ENCODE measurements around the gene R3HDM1.
"Not testable (repeated sequence)": the region's sequence is repeated elsewhere in the genome, so short reads cannot be mapped to it uniquely, and the experiment has no call there.

R3HDM1 gene

DNA sequence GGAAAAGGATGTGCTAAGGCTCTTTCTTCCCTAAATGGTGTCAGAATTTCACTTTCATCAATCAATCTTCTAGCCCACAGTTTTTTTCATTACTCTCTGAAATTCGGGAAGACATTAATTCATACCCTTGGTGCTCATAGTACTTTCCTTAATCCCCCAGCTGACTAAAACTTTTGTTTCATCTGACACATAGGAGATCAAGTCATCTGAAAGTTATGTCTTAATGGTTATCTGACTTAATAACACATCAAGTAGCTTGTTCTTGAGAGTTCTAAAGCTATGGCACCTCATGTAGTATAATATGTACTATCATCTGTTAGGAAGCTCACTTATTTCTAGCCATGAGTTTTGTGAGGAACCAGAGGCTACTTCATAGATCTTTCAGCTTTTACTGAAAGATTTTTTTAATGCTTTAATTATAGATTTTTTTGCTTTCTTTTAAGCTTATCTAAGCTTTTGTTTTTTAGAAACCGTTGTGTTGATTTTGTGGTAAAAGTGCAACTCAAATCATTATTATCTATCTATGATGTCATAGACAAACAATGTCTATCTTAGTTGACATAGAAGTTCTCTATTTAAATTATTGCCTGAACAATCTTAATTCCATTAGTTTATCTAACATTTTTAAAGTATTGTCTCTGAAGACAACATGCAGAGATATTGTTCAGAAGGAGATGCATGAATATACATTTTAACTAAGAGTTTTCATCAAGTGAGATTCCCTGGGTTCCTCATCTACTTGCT lies 116.7 kb downstream of the R3HDM1 start:
- no peak for DNase-seq

DNA sequence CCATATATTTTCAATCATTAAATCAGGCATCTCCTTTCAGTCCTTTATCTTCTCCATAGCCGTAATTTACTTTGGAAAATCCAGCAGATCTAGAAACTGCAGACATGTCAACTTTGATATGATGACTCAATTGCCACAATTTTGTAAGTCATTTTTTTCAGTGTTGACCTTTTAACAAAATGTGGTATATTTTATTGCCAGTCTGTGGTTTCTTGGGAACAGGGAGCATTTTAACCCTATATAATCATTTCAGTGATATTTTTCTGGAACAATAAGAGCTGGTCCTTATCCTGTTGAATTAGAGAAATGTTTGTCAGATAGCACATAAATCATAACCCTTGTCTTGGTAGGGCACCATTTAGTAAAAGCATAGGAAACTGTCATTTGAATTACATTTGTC lies 119.4 kb downstream of the R3HDM1 start:
- no peak for DNase-seq

DNA sequence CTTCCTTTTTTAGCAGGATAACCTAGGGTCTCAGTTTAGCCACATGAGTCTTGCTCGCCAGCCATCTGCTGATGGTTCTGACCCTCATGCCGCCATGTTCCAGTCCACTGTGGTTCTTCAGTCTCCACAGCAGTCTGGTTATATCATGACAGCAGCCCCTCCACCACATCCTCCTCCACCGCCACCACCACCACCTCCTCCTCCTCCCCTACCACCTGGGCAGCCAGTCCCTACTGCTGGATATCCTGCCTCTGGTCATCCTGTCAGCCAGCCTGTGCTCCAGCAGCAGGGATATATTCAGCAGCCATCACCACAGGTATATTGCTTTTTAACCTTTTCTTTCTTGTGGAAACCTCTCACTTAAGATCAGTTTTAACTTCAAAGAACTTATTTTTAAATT lies 120.4 kb downstream of the R3HDM1 start:
- DNase-seq = no peak

DNA sequence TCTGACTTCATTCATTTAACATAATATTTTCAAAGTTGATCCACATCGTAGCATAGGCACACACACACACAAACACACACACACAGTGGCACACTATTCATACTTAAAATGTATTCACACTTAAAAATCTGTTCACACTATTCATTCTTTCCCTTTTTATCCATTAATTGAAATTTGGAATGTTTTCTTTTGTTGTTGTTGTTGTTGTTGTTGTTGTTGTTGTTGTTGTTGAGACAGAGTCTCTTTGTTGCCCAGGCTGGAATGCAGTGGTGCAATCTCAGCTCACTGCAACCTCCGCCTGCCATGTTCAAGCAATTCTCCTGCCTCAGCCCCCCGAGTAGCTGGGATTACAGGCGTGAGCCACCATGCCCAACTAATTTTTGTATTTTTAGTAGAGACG lies 123.0 kb downstream of the R3HDM1 start:
- DNase-seq = not testable (repeated sequence)

DNA sequence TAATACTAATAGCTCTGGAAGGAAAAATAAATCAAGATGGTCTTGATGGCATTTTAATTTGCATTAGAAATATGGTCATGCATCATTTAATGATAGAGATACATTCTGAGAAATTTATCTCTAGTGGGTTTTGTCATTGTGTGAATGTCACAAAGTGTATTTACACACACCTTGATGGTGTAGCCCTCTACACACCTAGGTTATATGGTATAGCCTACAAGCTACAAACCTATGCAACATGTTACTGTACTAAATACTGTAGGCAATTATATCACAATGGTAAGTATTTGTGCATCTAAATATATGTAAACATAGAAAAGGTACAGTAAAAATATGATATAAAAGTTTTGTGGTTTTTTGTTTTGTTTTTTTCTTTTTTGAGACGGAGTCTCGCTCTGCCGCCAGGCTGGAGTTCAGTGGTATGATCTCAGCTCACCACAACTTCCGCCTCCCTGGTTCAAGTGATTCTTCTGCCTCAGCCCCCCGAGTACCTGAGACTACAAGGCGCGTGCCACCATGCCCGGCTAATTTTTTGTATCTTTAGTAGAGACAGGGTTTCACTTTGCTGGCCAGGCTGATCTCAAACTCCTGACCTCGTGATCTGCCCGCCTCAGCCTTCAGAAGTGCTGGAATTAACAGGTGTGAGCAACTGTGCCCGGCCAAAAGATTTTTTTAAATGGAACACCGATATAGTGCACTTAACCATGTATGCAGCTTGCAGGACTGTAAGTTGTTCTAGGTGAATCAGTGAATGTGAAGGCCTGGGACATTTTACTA lies 126.7 kb downstream of the R3HDM1 start:
- no peak for DNase-seq

DNA sequence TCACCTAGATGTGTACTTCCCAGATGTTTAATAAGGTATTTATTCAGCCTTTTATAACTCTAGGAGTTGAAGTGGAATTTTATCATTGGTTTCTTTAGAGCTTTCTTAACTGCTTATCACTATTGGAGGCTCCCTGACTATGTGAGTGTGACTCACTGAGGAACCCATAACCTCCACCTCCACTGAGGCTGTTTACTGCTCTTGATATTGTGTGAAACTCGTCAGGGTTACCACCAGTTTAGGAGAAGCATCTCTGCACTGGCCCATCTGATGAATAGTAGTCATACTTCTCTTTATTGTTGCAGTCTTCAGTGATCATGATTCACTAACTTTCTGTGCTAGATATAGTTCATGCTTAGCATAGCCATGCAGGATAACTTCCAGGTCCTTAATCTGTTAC lies 130.8 kb downstream of the R3HDM1 start:
- DNase-seq = no peak

DNA sequence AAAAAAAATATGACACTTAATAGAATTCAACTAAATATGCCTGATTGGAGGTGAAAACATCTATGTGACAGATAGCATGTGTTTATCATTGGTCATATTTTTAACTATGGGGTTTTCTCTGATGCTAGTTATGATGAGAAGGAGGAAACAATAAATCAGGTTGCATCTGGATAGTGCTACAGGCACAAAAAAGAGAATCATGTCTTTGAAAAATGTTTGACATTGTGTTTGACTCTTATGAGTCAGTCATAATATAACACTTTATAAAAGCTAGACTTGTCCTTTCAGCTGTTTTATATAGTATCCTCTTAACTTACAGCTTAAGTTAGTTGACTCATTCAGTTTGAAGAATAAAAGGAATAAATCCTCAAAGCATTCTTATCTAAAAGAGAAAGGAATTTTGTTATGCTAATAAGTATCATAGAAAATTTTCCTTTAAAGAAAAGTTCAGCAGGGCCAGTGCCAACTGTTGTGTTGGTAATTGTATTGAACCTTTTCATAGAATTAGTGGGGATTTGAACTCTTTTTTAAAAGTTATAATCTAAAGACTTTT lies 131.9 kb downstream of the R3HDM1 start:
- DNase-seq = no peak

DNA sequence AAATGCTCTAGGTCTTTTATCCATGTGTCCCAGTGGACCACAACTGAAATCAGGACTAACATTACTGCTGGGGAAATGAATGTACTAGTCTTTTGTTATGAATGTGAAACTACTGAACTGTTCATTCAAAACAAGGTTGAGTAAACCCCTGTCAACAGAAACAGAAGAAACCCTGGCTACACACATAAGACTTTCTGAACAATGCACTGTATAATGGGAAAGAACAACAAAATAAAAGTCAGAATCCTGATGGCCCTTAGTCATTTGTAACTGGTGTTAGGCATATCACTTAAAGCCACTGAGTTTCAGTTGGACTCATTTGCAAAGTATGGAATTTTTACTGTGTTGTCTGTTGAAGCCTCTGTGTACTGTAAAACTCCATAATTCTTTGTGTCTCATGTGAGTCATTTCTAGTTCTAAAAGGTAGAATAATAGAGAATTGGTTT lies 133.4 kb downstream of the R3HDM1 start:
- peak; percentile 74 for DNase-seq

DNA sequence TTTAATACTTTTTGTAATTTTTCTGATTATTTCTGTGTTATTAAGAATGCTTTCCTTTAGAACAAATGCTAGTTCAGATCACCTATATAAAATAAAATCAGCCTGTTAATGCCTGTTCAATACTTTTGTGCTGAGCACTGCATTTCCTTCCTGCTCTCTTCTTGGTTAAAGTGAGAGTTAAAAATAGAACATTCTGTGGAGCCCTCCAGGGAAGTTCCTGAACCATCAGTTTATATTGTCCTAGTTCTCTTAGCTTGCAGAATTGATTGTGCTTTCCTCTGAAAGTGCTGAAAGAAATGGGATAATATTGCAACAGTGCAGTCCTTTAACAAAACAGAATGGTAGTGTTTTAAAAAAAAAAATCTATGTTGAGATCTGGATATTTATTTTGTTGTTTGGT lies 135.8 kb downstream of the R3HDM1 start:
- no peak for DNase-seq

DNA sequence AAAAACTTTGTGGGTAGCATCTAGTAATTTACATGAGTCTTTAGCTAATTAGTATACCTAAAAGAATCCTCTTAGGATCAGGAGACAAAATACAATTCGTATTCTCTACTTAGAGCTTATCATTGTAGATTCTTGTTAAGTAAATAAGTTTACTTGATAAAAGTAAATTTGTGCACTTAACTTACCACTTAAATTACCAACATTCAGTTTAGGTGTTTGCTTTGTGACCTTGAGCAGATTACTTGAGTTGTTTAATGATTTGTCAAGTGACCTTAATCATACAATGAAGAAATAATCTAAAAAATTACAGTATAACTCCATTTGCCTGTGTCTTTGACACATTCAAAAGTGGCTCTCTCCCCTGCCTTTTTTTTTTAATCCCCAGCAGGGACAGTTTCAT lies 143.2 kb downstream of the R3HDM1 start:
- no peak for DNase-seq

DNA sequence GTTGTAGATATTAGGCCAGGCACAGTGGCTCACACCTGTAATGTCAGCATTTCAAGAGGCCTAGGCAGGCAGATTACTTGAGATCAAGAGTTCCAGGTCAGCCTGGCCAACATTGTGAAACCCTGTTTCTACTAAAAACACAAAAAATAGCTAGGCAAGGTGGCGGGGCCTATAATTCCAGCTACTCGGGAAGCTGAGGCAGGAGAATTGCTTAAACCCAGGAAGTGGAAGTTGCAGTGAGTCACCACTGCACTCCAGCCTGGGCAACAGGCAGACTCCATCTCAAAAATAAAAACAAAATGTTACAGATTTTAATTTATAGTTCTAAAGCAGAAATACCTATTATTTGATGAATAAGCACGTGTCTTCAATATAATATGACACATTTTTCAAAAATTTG lies 144.7 kb downstream of the R3HDM1 start:
- DNase-seq = no peak

DNA sequence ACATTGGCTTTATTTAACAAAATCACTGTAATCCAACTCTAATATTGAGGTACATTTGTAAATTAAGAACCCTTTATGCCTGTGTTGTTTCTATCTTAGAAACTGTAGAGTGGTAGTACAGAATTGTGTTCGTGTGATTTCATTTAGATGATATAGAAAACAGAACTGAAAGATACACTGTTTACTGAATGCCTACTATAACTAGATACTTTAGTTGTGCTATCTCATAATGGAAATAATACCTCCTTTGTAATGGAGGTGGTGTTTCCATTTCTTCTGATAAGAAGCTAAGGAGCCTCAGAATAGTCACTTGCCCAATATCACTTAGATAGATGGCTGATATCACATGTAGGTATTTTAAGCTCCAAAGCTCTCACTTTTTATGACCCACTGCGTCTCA lies 147.8 kb downstream of the R3HDM1 start:
- DNase-seq = no peak

DNA sequence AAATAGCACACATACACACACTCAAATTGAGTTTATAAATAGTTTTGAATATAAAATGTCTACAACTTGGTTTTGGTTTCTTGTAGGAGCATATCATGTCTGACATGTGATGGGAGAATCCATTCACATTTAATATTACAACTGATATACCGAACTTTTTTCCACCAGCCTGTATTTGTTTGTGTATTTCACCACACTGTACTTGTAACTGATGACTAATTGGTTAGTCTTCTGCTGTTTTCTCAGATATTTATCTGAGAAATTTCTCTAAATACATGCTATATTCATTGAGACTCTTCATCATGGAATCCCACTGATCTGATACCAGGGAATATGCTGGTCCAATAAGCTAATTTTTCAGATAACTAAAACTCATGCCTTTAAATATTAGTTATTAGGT lies 154.1 kb downstream of the R3HDM1 start:
- DNase-seq = no peak

DNA sequence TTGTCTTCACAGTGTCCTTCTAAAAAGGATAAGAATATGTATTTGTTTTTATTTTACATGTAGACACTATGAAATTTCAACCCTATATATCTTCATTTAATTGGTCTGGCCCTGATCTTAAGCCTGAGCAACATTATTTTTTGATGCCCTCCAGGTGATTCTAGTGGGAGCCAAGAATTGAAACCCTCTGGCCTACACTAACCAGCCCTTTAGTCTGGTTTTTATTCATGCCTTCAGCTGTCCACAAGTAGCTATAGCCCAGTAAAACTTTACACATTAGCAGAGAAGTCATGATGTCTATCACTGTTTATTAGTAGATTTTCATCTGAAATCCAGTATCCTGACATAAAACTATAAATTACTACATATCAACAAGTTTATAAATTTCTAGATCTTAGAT lies 157.7 kb downstream of the R3HDM1 start:
- DNase-seq = no peak

DNA sequence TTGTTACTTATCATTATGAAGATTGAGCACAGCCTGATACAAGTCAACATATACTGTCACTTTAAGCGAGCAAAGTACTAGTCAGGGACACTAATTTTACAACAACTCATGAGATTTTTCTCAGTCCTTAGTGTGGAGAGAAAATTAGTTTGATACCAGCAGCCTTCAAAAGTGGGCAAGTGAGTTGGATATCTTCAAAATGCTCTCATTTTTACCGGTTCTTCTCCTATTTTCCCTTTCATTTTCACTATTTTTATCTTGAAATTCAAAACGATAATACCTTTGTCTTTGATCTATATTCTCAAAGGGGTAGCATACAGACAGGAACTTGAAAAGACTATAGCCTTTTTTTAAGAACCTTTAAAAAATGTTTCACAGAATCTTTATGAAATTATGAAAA lies 158.4 kb downstream of the R3HDM1 start:
- no peak for DNase-seq

DNA sequence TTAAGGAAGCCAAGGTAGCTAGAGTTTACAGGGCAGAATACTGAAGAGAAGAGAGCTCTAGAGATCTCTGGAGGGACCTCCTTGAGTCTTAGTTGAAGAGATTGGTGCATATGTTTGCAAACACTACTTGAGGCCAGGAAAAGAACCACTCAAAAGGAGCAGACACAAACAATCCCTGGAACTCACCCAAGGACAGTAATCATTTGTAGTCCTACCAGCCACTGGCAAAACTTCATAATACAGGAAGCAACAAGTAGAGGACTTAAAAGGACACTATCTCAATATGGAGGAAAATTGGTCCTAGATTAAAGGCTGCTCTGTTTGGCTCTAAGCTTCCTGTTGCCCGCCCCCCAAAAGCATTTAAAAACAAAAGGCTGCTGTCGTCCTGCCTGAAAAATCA lies 163.4 kb downstream of the R3HDM1 start:
- no peak for DNase-seq

DNA sequence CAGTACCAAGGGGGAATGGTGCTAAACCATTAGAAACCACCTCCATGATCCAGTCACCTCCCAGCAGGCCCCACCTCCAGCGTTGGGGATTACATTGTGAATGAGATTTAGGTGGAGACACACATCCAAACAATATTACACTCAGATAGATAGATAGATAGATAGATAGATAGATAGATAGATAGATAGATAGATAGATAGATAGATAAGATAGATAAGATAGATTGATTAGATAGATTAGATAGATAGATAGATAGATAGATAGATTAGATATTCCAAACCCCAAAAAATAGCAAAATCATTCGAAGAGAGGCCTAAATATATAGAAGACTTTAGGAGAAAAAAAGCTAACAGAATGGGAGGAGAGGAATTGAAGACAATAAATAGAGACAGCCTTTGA lies 167.6 kb downstream of the R3HDM1 start:
- no peak for DNase-seq

DNA sequence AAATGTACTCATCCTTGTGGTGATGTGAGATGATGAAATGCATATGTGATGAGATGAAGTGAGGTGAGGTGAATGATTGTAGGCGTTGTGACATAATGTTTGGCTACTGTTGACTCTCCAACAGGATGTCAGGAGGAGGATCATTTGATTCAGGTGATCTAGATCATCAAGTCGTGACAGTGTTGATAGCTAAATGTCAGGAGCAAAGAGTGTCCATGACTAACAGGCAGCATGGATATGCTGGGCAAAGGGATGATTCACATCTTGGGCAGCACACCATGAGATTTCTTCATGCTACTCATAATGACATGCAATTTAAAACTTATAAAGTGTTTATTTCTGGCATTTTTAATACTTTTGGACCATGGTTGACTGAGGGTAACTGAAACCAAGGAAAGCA lies 170.2 kb downstream of the R3HDM1 start:
- no peak for DNase-seq

DNA sequence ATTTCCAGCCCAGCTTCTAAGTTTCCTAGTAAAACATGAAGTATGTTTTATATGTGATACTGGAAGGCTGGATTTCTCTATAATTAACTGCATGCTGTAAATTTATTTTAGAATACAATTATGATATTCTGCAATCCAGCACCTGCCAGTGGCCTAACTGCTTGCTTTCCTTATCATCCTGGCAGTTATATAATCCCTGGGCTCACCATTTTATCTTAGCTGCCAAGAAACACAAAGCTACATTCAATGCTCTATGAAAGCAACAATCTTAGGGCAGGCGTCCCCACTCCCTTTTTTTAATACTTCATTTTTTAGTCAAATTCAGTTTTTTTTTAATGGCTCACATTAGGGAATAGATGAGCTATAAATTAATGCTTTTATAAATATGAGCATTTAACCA lies 172.0 kb downstream of the R3HDM1 start:
- DNase-seq = no peak

DNA sequence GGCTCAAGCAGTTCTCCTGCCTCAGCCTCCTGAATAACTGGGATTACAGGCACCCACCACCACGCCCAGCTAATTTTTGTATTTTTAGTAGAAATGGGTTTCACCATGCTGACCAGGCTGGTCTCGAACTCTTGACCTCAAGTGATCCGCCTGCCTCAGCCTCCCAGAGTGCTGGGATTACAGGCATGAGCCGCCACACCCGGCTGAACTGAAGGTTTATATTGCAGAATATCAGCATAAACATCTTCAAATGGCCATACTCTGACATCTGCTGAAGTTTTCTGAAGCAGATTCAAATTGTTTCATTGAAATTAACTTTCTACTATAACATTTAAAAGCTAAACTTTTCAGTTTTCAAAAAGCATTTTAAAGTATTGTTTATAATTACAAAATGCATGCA lies 172.8 kb downstream of the R3HDM1 start:
- DNase-seq = not testable (repeated sequence)

DNA sequence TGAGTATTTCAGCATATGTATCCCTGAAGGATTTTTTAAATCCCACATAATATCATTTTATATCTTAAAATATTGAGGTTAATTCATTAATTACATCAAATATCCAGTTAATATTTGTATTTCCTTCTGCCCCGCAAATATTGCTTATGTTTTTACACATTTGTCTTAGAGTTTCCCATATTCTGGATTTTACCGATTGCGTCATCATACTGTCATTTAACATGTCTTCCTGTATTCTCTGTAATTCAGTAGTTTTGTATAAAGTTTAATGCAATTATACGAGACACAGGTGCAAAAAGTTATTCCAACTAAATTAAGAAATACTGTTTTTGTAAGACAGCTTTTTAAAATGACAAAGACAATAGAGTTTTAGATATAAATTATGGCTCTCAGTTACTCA lies 176.9 kb downstream of the R3HDM1 start:
- DNase-seq = no peak

DNA sequence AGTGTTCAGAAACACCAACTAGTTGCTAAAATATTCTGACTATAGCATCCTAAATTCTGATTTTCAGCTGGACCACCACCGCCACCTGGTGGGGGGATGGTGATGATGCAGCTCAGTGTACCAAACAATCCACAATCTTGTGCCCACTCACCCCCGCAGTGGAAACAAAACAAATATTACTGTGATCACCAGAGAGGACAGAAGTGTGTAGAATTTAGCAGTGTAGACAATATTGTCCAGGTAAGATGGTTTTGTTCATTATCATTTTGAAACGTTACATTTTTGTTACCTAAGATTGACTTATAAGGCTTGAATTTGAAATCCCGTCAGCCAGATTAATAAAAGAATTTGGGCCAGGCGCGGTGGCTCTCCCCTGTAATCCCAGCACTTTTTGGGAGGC lies 178.7 kb downstream of the R3HDM1 start:
- peak; percentile 39 for DNase-seq

DNA sequence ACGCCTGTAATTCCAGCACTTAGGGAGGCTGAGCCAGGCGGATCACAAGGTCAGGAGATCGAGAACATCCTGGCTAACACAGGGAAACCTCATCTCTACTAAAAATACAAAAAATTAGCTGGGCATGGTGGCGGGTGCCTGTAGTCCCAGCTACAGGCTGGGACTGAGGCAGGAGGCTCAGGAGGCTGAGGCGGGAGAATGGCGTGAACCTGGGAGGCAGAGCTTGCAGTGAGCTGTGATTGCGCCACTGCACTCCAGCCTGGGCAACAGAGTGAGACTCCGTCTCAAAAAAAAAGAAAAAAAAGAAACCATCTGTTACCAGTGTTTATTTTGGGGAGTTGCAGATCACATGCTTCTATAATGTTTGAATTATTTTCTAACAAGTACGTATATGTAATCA lies 183.8 kb downstream of the R3HDM1 start:
- DNase-seq = not testable (repeated sequence)

DNA sequence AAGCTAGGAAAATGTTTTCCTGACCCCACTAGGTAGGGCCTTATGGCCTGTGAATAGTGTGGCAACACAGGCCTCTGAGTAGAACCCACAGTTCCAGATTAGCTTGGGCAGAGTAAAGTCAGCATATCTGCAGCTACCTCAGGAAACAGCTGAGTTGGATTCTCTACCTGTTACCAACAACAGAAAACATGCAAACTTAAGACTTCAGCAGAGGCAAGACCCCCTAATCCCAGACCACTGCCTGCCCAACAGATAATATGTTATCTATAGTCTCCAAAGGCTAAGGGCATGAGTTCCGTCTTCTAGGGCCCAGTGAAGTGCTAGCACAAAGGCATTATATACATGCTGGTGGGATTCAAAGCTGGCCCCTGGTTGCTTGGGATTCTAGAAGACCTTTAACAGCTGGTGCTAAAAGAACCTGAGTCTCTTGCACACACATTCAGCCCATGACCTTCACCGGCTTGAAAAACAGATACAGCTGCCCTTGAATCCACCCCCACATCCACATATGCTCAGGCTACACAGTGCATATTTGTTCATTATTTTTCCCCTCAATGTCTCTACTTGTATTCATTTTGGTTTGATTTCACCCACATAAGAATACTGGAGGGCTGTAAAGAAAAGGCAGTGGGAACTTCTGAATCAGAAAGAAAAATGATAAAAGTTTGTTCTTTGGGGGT lies 196.9 kb downstream of the R3HDM1 start:
- DNase-seq = no peak
